ENCODE results near the gene CRYBG3. TPM values are rescaled to one million over a fixed set of nuclear protein-coding genes. Genes with fewer than 3 reads are reported as not detected.

The CRYBG3 gene
- total RNA-seq, 1 donor from 2014 or later: 30.1 TPM

DNA sequence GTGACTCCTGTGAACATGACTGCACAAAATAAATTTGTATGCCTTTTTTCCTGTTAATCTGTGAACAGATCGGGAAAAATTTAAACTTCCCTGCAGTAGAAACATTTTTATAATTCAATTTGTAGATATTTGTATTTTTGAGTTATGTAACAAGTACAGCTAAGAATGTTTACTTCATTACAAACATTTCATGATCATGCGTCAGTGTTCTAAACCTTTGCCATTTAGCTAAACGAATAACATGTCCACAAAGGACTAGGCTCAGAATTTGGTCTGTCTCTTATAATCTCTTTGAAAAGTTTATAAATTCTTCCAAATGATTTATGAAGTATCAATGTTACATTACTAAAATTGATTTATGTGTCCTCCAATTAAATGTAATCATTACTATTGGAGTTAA, 17.3 kb upstream of the CRYBG3 start:
- intact Hi-C loops (cut with DNase I): no loop called here
- H3K9me3 ChIP-seq: no peaks in the 10 kb centered on the region
- ATAC-seq (no peak), DNase-seq (no peak)
- no peak overlapping the region for H3K4me3 ChIP-seq
- no peaks in the 10 kb centered on the region for H3K4me1 ChIP-seq
- TF ChIP-seq, protein P1, sequence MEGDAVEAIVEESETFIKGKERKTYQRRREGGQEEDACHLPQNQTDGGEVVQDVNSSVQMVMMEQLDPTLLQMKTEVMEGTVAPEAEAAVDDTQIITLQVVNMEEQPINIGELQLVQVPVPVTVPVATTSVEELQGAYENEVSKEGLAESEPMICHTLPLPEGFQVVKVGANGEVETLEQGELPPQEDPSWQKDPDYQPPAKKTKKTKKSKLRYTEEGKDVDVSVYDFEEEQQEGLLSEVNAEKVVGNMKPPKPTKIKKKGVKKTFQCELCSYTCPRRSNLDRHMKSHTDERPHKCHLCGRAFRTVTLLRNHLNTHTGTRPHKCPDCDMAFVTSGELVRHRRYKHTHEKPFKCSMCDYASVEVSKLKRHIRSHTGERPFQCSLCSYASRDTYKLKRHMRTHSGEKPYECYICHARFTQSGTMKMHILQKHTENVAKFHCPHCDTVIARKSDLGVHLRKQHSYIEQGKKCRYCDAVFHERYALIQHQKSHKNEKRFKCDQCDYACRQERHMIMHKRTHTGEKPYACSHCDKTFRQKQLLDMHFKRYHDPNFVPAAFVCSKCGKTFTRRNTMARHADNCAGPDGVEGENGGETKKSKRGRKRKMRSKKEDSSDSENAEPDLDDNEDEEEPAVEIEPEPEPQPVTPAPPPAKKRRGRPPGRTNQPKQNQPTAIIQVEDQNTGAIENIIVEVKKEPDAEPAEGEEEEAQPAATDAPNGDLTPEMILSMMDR (IDR thresholded peaks at IDR 0.05): no peak
- no peaks in the 10 kb centered on the region for H3K27me3 ChIP-seq (ENCODE audit: low read depth)
- no peak overlapping the region for H3K27ac ChIP-seq
- peaks cover 4% of the 10 kb centered on the region for H3K36me3 ChIP-seq

DNA sequence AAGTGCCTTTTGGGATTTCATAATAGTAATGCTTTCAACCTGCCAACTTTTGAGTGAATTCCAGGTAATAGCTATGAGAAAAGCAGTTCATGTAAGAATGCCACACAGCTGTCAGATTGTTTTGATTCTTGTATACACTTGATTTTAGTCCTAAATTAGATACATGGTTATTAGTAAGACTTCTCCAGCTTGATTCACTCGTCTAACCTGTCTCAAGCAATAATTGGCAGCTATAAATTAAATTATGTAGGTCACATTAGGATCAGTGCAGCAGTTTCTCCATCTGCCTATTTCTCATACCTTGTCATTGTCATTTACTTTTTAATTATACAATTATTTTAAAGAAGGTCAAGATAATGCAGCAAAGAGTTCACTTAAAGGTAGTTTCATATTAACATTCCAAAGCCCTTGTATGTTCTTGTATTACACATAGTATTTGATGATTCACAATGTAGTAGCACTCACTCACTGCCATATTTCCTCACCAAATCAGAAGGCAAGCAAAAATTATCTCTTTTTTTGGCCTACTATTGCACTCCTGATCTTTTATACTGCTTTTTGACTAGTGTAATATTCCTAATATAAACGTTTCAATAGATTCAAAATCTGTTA, 10.9 kb upstream of the CRYBG3 start:
- Histone ChIP-seq H3K4me1 (no peaks in the 10 kb centered on the region), H3K4me3 (no peak overlapping the region), H3K27ac (no peak overlapping the region), H3K9me3 (no peaks in the 10 kb centered on the region), H3K27me3 (ENCODE audit: low read depth) (no peaks in the 10 kb centered on the region), H3K36me3 (no peaks in the 10 kb centered on the region)
- TF ChIP-seq, protein P1 (IDR thresholded peaks at IDR 0.05): no peak
- DNase-seq (no peak), ATAC-seq (no peak)
- intact Hi-C loops (cut with DNase I): no loop called here

DNA sequence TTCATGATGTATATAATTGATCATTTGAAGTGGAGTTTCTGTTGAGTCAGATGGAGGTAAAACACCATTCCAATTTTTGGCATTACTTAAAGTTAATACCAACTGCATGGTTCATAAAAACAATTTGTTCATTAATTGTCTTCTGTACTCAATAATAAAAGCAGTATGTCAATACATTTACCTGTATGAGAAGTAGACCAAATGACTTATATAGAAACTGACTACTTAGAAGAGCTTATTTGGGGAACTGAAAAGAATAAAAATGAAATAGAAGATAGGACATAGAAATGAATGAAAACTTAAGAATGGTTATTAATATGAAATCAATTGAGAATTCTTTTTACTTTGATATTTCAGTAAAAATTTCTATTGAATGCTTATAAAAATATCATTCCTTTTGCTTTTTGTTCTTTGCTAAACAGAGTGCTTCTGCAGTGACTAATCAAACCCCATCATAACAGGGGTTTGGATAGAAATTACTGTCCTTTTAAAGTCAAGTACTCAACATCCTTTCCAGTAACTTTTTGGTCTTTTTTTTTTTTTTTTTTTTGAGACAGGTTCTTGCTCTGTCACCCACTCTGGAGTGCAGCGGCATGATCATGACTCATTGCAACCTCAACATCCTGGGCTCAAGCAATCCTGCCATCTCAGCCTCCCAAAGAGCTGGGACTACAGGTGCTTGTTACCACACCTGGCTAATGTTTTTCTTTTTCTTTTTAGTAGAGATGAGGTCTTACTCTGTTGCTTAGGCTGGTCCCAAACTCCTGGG, 6.5 kb upstream of the CRYBG3 start:
- ATAC-seq (no peak), DNase-seq (no peak)
- Histone ChIP-seq H3K4me3 (no peak overlapping the region), H3K27me3 (ENCODE audit: low read depth) (no peaks in the 10 kb centered on the region), H3K36me3 (no peaks in the 10 kb centered on the region), H3K27ac (no peak overlapping the region), H3K4me1 (no peaks in the 10 kb centered on the region), H3K9me3 (no peaks in the 10 kb centered on the region)
- intact Hi-C loops (cut with DNase I): no loop called here
- TF ChIP-seq, protein P1 (IDR thresholded peaks at IDR 0.05): no peak

DNA sequence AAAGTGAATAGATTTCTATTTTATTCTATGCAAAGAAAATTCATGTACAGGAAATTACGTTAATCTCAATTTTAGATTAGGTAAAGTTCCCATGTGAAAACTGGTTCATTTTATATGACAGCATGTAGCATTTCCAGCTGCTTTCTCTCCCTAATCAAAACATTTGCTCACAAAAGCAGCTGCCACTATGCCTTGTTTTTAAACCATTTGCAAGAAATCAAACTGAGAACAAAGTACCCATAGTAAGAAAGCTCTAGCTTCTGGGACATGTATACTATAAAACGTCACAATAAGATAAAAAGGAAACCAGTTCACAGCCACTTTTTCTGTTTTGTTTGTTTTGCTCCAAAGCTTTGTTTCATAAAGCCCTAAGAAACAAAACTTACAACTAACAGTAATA, 5.0 kb upstream of the CRYBG3 start:
- intact Hi-C loops (cut with DNase I): no loop called here
- Histone ChIP-seq H3K4me3 (no peak overlapping the region), H3K4me1 (peaks cover 7% of the 10 kb centered on the region), H3K27me3 (ENCODE audit: low read depth) (no peaks in the 10 kb centered on the region), H3K9me3 (no peaks in the 10 kb centered on the region), H3K27ac (no peak overlapping the region), H3K36me3 (no peaks in the 10 kb centered on the region)
- TF ChIP-seq, protein P1 (IDR thresholded peaks at IDR 0.05): no peak
- ATAC-seq (no peak), DNase-seq (no peak)

DNA sequence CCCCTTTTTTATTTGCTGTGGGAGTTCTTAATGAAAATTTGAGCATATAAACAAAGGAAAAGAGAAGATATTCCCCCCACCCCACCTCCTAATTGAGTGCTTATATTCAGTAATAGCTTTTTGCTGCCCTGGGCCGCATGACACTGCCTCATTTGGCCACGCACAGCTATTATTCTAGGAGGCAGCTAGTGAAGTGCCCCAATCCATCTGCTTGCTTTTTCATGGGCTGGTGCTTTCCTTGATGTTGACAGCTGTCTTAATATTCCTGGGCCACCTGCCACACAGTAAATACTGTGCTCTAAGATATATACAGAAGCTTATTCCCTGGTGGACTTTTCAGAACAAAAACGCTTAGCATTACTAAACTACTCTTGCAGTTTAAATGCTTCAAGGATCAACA, 3.8 kb upstream of the CRYBG3 start:
- TF ChIP-seq, protein P1 (IDR thresholded peaks at IDR 0.05): no peak
- Histone ChIP-seq H3K27ac (no peak overlapping the region), H3K4me3 (no peak overlapping the region), H3K36me3 (no peaks in the 10 kb centered on the region), H3K4me1 (peaks cover 7% of the 10 kb centered on the region), H3K27me3 (ENCODE audit: low read depth) (no peaks in the 10 kb centered on the region), H3K9me3 (no peaks in the 10 kb centered on the region)
- DNase-seq: no peak
- ATAC-seq: no peak
- intact Hi-C loops (cut with DNase I): no loop called here

Data from lower lobe of right lung (tissue), 2 donors.